Ovary (tissue), 3 donors: ENCODE measurements around the gene SCGN.

Experiments
- CTCF ChIP-seq, 3 donors: fragments of 450-650 bp in 2 of 3; fragments of 200-600 bp in 1 of 3; IDR thresholded peaks; one replicate each; pipeline versions ENCODE4 v1.5.1 to v1.8.0; 2016 to 2022; ENCODE audit warnings: antibody characterized with exemption in 3 of 3, mild to moderate bottlenecking in 1 of 3
- EP300 ChIP-seq: sonication (generic); formaldehyde crosslinking; IDR thresholded peaks from one replicate; pipeline ENCODE4 v1.6.1; 2017; ENCODE audit warnings: antibody characterized with exemption
- POLR2A ChIP-seq: fragments of 450-650 bp; IDR thresholded peaks from one replicate; pipeline ENCODE4 v1.6.1; 2017; ENCODE audit warnings: antibody characterized with exemption, mild to moderate bottlenecking, moderate library complexity
- donor health status: DM: no; HTN: no; CAD: no.

DNA sequence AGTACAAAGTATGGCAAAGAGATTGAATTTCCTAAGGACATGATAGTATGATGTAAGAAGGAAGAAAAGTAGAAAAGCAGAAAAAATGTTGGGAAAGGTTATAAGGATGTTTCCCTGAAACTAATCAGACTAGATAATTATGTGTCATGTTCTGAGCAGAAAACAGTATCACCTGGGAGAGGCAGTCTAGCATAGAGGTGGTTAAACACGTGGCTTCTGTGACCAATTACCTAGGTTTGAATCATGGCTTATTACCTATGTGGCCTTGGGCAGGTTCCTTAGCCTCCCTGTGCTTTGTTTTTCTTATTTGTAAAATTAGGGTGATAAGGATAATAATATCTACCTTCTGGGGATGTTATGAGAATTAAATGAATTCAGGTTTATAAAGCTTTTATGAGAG lies 38.0 kb downstream of the SCGN start:
- TF ChIP-seq POLR2A (no peak), CTCF (IDR thresholded peaks at IDR 0.05) (no peak), EP300 (no peak)
